Measurements from ENCODE around the gene DSE.

DNA sequence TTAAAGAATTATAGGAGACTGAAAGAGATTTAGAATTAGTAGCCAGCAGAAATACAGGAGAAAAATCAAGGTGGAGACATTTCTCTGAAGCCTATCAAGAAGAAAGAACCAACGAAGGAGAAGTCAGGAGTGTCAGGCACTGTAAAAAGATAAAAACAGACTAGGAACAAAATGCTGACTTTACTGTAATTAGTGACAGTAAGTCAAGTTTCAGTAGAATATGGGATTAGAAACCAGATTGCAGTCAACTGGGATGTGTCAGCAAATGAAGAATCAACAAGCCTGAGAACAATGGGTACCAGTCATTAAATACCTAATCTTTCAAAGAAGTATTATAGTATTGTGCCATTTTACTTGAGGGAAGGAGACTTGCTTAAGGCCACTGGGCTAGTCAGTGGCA is 112.0 kb downstream of the DSE start:
- TF ChIP-seq, protein P1, sequence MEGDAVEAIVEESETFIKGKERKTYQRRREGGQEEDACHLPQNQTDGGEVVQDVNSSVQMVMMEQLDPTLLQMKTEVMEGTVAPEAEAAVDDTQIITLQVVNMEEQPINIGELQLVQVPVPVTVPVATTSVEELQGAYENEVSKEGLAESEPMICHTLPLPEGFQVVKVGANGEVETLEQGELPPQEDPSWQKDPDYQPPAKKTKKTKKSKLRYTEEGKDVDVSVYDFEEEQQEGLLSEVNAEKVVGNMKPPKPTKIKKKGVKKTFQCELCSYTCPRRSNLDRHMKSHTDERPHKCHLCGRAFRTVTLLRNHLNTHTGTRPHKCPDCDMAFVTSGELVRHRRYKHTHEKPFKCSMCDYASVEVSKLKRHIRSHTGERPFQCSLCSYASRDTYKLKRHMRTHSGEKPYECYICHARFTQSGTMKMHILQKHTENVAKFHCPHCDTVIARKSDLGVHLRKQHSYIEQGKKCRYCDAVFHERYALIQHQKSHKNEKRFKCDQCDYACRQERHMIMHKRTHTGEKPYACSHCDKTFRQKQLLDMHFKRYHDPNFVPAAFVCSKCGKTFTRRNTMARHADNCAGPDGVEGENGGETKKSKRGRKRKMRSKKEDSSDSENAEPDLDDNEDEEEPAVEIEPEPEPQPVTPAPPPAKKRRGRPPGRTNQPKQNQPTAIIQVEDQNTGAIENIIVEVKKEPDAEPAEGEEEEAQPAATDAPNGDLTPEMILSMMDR (IDR thresholded peaks at IDR 0.05) = no peak
- no peak for TF ChIP-seq POLR2A (IDR thresholded peaks at IDR 0.05)
